ENCODE measurements around the gene TMEM156.

Gene TMEM156

GRCh38 chr4:38983291-38983690 lies 48.9 kb downstream of the TMEM156 start:
- no peaks in the 10 kb centered on the region for H3K27me3 ChIP-seq (replicated peaks; ENCODE audit: control insufficient read depth, insufficient read depth, low read length, poor library complexity, severe bottlenecking)
- no peaks in the 10 kb centered on the region for H3K9me3 ChIP-seq (ENCODE audit: control insufficient read depth, low read length)
- H3K27ac ChIP-seq (ENCODE audit: insufficient read depth, low read length, poor library complexity, severe bottlenecking), result no peak overlapping the region
- peaks cover 4% of the 10 kb centered on the region for H3K36me3 ChIP-seq (ENCODE audit: control insufficient read depth, insufficient read depth, low read length)
- H3K4me1 ChIP-seq (ENCODE audit: control insufficient read depth, insufficient read depth, low read length, poor library complexity, severe bottlenecking), result peaks cover 3% of the 10 kb centered on the region
- H3K4me3 ChIP-seq (ENCODE audit: insufficient read depth, low read depth, low read length, poor library complexity, severe bottlenecking), result no peak overlapping the region
- no peak for DNase-seq

GRCh38 chr4:38982361-38983095 lies 49.7 kb downstream of the TMEM156 start:
- peaks cover 3% of the 10 kb centered on the region for H3K4me1 ChIP-seq (ENCODE audit: control insufficient read depth, insufficient read depth, low read length, poor library complexity, severe bottlenecking)
- H3K27me3 ChIP-seq (replicated peaks; ENCODE audit: control insufficient read depth, insufficient read depth, low read length, poor library complexity, severe bottlenecking), result no peaks in the 10 kb centered on the region
- peaks cover 4% of the 10 kb centered on the region for H3K36me3 ChIP-seq (ENCODE audit: control insufficient read depth, insufficient read depth, low read length)
- no peak for DNase-seq
- no peaks in the 10 kb centered on the region for H3K9me3 ChIP-seq (ENCODE audit: control insufficient read depth, low read length)
- no peak overlapping the region for H3K27ac ChIP-seq (ENCODE audit: insufficient read depth, low read length, poor library complexity, severe bottlenecking)
- H3K4me3 ChIP-seq (ENCODE audit: insufficient read depth, low read depth, low read length, poor library complexity, severe bottlenecking), result no peak overlapping the region

DNA sequence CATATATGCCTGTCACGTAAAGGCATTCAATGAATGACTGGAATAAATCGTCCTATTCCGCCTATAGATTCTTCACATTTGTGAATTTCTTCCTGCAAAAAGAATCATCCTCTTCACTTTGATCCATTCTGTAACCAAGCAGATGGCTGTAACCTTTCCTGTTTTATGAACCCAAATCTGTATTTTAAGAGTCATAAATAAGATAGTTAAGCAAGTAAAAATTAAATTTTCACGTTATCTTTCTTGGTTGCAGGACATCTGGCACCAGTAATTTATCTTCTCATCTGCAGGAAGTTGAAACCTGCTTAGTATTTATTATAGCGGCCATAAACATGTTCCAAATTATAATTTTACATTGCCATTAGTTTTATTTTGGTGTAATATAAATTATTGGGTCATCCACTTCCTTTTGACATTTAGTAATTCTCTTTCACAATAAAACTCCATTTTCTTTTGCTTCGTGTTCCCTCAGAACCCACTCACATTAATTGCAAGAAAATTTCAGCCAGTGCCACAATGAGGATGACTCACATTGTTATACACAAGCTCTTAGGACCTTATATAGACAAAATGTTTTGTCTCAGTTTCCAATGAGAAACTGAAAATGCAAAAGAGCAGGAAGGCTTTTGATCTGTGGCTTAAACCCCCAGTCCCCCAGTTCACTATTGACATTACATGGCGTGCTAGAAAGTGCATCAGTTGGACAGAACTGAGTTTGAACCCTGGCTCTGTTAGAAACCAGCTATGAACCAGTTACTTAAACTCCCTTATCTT lies 51.1 kb downstream of the TMEM156 start:
- DNase-seq, result no peak
- H3K4me3 ChIP-seq (ENCODE audit: insufficient read depth, low read depth, low read length, poor library complexity, severe bottlenecking), result no peak overlapping the region
- peaks cover 4% of the 10 kb centered on the region for H3K36me3 ChIP-seq (ENCODE audit: control insufficient read depth, insufficient read depth, low read length)
- no peaks in the 10 kb centered on the region for H3K9me3 ChIP-seq (ENCODE audit: control insufficient read depth, low read length)
- peaks cover 3% of the 10 kb centered on the region for H3K4me1 ChIP-seq (ENCODE audit: control insufficient read depth, insufficient read depth, low read length, poor library complexity, severe bottlenecking)
- no peak overlapping the region for H3K27ac ChIP-seq (ENCODE audit: insufficient read depth, low read length, poor library complexity, severe bottlenecking)
- no peaks in the 10 kb centered on the region for H3K27me3 ChIP-seq (replicated peaks; ENCODE audit: control insufficient read depth, insufficient read depth, low read length, poor library complexity, severe bottlenecking)

- no peak for DNase-seq
- Histone ChIP-seq H3K4me1 (ENCODE audit: control insufficient read depth, insufficient read depth, low read length, poor library complexity, severe bottlenecking) (no peaks in the 10 kb centered on the region), H3K27ac (ENCODE audit: insufficient read depth, low read length, poor library complexity, severe bottlenecking) (no peak overlapping the region), H3K9me3 (ENCODE audit: control insufficient read depth, low read length) (no peaks in the 10 kb centered on the region), H3K27me3 (replicated peaks; ENCODE audit: control insufficient read depth, insufficient read depth, low read length, poor library complexity, severe bottlenecking) (no peaks in the 10 kb centered on the region), H3K4me3 (ENCODE audit: insufficient read depth, low read depth, low read length, poor library complexity, severe bottlenecking) (no peak overlapping the region), H3K36me3 (ENCODE audit: control insufficient read depth, insufficient read depth, low read length) (no peaks in the 10 kb centered on the region)
Observed at GRCh38 chr4:38979511-38980230, 52.5 kb downstream of the TMEM156 start.

- Histone ChIP-seq H3K4me3 (ENCODE audit: insufficient read depth, low read depth, low read length, poor library complexity, severe bottlenecking) (no peak overlapping the region), H3K27ac (ENCODE audit: insufficient read depth, low read length, poor library complexity, severe bottlenecking) (no peak overlapping the region), H3K9me3 (ENCODE audit: control insufficient read depth, low read length) (no peaks in the 10 kb centered on the region), H3K36me3 (ENCODE audit: control insufficient read depth, insufficient read depth, low read length) (no peaks in the 10 kb centered on the region), H3K4me1 (ENCODE audit: control insufficient read depth, insufficient read depth, low read length, poor library complexity, severe bottlenecking) (no peaks in the 10 kb centered on the region), H3K27me3 (replicated peaks; ENCODE audit: control insufficient read depth, insufficient read depth, low read length, poor library complexity, severe bottlenecking) (no peaks in the 10 kb centered on the region)
- no peak for DNase-seq
Observed at GRCh38 chr4:38979081-38979480, 53.1 kb downstream of the TMEM156 start.

DNA sequence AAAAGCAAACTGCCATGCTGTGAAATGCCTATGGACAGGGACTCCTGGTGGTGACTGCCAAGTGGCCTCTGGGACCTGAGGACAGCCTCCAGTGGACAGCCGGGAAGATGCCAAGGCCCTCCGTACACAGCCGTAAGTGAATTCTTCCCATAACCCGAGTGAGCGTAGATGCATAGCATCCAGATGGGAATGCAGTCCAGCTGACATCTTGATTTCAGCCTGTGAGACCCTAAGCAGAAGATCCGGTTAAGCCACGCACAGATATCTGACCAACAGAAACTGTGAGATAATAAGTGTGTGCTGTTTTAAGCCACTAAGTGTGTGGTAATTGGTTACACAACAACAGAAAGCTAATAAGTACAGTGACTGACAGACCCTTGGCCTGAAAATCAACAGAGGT lies 55.9 kb downstream of the TMEM156 start:
- H3K4me3 ChIP-seq (ENCODE audit: insufficient read depth, low read depth, low read length, poor library complexity, severe bottlenecking), result no peak overlapping the region
- no peak overlapping the region for H3K27ac ChIP-seq (ENCODE audit: insufficient read depth, low read length, poor library complexity, severe bottlenecking)
- no peaks in the 10 kb centered on the region for H3K9me3 ChIP-seq (ENCODE audit: control insufficient read depth, low read length)
- no peaks in the 10 kb centered on the region for H3K36me3 ChIP-seq (ENCODE audit: control insufficient read depth, insufficient read depth, low read length)
- H3K27me3 ChIP-seq (replicated peaks; ENCODE audit: control insufficient read depth, insufficient read depth, low read length, poor library complexity, severe bottlenecking), result no peaks in the 10 kb centered on the region
- DNase-seq, result no peak
- no peaks in the 10 kb centered on the region for H3K4me1 ChIP-seq (ENCODE audit: control insufficient read depth, insufficient read depth, low read length, poor library complexity, severe bottlenecking)

DNA sequence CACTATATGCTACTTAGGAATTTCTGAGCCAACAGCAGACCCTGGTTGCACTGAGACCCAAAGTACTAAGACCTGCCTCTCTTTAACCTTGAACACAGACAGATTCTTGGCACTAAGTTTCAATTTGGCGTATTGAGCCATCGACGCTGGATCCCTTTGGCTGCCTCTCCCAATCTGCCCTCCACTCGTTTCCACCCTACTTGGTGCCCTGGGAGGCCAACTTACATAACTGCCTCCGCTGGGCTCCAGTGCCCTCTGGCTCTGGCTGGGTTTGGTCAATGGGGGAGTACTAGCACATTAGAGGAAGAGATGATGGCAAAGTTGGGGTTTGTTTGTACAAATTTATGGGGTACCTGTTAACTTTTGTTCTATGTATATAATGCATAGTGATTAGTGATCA lies 63.5 kb downstream of the TMEM156 start:
- no peak overlapping the region for H3K4me3 ChIP-seq (ENCODE audit: insufficient read depth, low read depth, low read length, poor library complexity, severe bottlenecking)
- H3K9me3 ChIP-seq (ENCODE audit: control insufficient read depth, low read length), result no peaks in the 10 kb centered on the region
- no peaks in the 10 kb centered on the region for H3K27me3 ChIP-seq (replicated peaks; ENCODE audit: control insufficient read depth, insufficient read depth, low read length, poor library complexity, severe bottlenecking)
- no peak overlapping the region for H3K27ac ChIP-seq (ENCODE audit: insufficient read depth, low read length, poor library complexity, severe bottlenecking)
- no peaks in the 10 kb centered on the region for H3K4me1 ChIP-seq (ENCODE audit: control insufficient read depth, insufficient read depth, low read length, poor library complexity, severe bottlenecking)
- H3K36me3 ChIP-seq (ENCODE audit: control insufficient read depth, insufficient read depth, low read length), result peaks cover 9% of the 10 kb centered on the region
- no peak for DNase-seq

GRCh38 chr4:38967260-38968095 lies 64.7 kb downstream of the TMEM156 start:
- Histone ChIP-seq H3K4me3 (ENCODE audit: insufficient read depth, low read depth, low read length, poor library complexity, severe bottlenecking) (no peak overlapping the region), H3K4me1 (ENCODE audit: control insufficient read depth, insufficient read depth, low read length, poor library complexity, severe bottlenecking) (no peaks in the 10 kb centered on the region), H3K27ac (ENCODE audit: insufficient read depth, low read length, poor library complexity, severe bottlenecking) (no peak overlapping the region), H3K36me3 (ENCODE audit: control insufficient read depth, insufficient read depth, low read length) (peaks cover 9% of the 10 kb centered on the region), H3K9me3 (ENCODE audit: control insufficient read depth, low read length) (no peaks in the 10 kb centered on the region), H3K27me3 (replicated peaks; ENCODE audit: control insufficient read depth, insufficient read depth, low read length, poor library complexity, severe bottlenecking) (no peaks in the 10 kb centered on the region)
- no peak for DNase-seq

DNA sequence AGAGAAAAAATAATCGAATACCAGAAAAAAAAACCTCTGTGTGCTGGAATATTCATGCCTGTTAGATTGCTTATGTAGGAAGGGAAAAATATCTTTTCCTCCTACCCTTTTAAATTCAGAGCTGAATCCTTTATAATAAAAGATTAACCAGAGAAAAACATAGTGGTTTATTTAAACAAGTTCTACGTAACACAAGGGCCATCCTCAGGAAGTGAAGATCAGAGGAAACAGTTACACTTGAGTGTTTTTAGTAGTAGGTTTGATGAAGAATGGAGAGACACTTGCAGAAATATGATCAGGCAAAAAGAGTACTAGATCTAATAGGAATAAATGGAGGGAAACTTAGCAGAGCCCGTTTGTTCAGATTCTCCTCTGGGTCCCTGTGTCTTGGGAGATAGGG lies 66.3 kb downstream of the TMEM156 start:
- H3K4me3 ChIP-seq (ENCODE audit: insufficient read depth, low read depth, low read length, poor library complexity, severe bottlenecking), result no peak overlapping the region
- no peaks in the 10 kb centered on the region for H3K9me3 ChIP-seq (ENCODE audit: control insufficient read depth, low read length)
- no peaks in the 10 kb centered on the region for H3K4me1 ChIP-seq (ENCODE audit: control insufficient read depth, insufficient read depth, low read length, poor library complexity, severe bottlenecking)
- no peaks in the 10 kb centered on the region for H3K27me3 ChIP-seq (replicated peaks; ENCODE audit: control insufficient read depth, insufficient read depth, low read length, poor library complexity, severe bottlenecking)
- H3K36me3 ChIP-seq (ENCODE audit: control insufficient read depth, insufficient read depth, low read length), result peaks cover 9% of the 10 kb centered on the region
- no peak overlapping the region for H3K27ac ChIP-seq (ENCODE audit: insufficient read depth, low read length, poor library complexity, severe bottlenecking)
- no peak for DNase-seq
